ENCODE data around the gene BRD4.
"Not testable (repeated sequence)": the region's sequence is repeated elsewhere in the genome, so short reads cannot be mapped to it uniquely, and the experiment has no call there.

BRD4 gene

GRCh38 chr19:15332311-15332996 is at the start of gene BRD4:
BRD4 (minus strand) TSS chr19:15332539; CDS start chr19:15273099, 59,440 bp downstream.
- no peak for DNase-seq

DNA sequence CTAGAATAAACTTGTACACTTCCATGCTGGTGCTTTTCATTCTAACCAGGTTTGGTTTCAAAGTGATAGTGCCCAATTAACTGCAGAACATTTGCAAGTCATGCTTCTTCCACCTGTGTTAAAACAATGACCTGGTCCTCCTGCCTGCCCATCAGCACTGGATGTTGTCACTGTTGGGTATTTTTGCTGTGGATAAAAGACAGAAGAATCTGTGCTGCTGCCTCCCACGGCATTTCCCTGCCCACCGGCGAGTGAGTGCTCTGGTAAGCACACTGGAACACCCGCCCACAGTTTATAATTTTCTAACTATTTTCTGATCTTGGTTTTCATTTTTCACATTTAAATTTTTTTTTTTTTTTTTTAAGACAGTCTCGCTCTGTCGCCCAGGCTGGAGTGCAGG is 49.5 kb upstream of the BRD4 start:
- no peak for DNase-seq

DNA sequence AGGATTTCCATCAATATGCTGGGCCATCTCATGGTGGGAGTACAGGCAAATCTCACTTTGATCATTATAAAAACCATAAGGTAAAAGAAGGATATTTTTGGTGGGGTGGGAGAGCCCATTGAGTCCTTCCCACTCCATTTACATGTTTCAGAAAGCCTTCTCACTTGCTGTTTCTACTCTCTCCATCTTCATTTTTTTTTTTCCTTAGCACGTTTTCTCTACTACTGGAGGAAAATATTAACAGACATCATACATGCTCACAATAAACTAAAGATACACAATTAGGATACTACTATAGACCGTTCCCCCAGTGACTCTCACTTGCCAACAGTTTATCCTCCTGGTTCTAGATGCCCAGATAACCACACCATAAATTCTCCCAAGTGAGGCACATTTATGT is 49.1 kb upstream of the BRD4 start:
- no peak for DNase-seq

DNA sequence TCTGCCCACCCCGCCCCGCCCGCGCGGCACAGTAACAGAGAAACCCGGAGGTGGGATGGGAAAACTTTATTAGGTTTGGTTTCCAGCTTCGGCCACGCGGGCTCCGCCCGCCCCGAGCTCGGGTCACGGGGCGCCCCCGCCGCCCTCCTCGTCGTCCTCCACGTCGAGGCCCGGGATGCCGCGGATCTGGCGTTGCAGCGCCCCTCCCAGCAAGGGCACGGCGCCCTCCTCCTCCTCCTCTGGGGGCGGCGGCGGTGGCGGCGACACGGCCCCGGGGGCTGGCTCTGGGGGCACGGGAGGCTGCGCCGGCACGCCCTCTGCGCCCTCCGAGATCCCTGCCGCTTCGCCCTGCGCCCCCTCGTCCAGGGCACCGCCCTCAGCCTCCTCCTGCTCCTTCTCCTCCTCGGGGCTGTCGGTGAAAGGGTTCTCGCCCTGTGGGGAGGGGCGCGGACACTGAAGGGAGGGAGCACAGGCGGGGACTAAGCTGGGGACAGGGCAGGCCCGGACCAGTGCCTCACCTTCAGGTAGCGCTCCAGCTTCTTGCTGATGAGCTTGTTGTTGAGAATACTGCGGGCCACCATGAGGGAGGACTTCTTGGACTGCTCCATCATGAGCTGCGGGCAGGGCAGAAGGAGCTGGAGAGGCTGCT is 47.8 kb upstream of the BRD4 start:
- DNase-seq = no peak

- DNase-seq = peak; percentile 84
Observed at GRCh38 chr19:15379083-15379998, 47.0 kb upstream of the BRD4 start, which contains the start of gene AKAP8. AKAP8 (minus strand) TSS chr19:15379787; CDS start chr19:15379731, 56 bp downstream.

DNA sequence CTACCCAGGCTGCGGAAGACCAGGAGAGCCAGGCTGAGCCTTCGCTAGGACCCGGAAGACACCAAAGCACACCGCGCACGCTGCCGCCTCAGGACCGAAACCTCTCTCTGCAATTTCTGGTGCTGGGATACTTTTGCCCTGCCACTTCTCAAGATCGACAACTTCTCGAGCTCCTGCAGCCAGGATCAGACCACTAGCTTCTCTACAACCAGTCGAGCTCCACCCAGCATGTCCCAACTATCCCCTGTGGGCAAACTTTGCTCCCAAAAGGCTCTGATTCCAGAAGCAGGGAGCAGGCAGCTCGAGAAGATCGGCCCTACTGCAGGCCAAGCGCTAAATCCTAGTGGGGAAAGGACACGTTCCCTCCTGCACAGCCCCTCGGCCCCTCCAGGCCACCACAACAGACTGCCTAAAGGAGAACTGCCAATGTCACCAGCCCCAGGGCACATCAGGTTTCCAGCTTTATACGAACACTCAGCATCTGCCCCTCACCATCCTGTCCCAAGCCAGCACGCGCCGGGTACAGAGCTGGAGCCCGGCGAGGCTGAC is 46.3 kb upstream of the BRD4 start:
- DNase-seq = no peak

GRCh38 chr19:15374796-15375440 is 42.6 kb upstream of the BRD4 start:
- DNase-seq = no peak

DNA sequence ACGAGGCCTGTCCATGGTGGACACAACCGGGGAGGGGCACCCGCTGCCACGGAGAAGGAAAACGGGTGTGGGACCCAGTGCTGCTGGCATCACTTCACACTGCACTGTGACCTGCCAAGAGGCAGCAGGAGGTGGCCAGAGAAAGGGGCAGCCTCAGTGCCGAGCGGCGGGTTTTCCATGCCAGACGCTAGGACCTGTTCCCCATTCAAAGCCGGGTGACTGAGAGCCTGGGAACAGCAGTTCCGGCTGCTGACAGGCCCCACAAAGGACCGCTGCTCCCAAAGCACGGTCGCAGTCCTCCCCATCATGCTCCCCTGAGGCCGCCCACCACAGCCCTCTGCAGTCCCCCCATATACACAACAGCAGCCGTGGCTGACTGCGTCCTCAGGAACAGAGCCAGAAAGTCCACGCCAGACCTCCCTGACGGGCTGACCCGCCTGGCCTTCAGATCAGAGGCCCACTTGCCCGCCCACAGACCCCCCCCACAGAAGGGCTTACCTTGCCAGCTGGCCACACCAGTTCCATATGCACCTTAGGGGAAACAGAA is 41.8 kb upstream of the BRD4 start:
- no peak for DNase-seq

- no peak for DNase-seq
Observed at GRCh38 chr19:15373644-15374043, 41.3 kb upstream of the BRD4 start.

DNA sequence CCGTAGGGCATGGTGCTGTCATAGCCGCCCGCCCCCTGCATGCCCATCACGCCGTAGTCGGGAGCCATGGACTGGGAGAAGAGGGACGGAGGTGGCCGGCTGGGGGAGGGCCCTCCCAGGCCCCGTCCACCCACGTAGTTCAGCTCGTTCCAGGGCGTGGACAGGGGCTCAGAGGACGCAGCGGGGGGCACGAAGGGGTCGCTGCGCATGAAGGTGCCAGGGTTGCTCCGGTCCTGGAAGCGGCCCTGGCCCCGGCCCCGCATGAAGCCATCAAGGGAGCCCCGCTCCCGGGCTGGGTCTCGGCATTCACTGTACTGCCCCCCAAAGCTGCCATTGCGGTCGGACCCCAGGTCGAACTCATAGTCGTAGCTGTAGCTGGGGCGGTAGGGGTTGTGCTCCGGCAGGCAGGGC is 40.6 kb upstream of the BRD4 start:
- no peak for DNase-seq

GRCh38 chr19:15372470-15372869 is 40.1 kb upstream of the BRD4 start:
- no peak for DNase-seq

- DNase-seq = no peak
Observed at GRCh38 chr19:15371786-15372380, 39.5 kb upstream of the BRD4 start.

- DNase-seq = no peak
Observed at GRCh38 chr19:15371119-15371518, 38.8 kb upstream of the BRD4 start.

DNA sequence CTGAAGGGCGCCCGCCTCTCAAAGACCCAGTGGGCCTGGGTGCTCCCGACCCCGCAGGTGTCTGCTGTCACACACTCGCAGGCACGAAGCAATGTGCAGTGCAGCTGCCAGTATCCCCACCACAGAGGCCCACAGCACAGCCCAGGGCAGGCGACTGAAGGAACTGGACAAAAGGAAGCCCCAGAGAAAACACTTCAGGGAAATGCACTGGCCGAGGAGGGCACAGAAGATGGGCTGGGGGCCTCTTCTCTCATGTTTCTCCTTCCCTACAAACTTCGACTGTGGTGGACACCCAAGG is 37.2 kb upstream of the BRD4 start:
- DNase-seq = no peak

DNA sequence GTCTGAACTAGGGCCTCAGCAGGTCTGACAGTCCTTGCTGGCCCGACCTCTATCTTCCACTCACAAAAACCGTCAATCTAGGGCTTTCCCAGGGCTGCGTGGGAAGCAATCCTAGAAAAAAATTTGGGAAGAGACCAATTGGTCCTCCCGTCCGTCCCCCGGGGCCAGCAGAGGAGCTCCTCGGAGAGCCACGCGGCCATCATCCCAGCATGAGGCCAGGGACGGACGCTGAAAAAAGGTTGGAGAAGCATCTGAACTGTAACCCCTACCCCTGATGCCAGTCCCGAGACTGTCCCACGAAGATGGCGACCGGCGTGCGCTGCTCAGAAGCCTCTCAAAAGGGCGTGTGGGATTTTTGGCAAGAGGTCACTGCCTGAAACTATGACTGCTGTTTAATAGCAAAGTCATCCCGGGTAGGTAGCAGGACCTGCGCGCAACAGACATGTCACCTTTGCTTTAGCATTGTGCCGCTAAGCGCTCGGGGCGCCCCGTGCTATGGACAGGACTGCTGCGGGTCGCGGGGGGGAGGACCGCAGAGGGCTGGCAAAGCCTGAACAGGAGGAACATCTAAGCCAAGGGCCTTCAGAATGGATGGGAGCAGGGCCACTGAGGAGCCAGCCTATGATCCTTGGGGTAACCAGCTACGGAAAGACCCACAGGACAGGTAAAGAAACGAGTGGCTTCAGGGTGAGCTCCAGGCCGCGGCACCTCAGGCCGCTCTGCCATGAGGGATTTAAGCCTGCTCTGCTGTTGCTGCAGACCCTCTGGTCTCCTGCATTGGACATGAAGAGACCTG is 36.7 kb upstream of the BRD4 start:
- no peak for DNase-seq

DNA sequence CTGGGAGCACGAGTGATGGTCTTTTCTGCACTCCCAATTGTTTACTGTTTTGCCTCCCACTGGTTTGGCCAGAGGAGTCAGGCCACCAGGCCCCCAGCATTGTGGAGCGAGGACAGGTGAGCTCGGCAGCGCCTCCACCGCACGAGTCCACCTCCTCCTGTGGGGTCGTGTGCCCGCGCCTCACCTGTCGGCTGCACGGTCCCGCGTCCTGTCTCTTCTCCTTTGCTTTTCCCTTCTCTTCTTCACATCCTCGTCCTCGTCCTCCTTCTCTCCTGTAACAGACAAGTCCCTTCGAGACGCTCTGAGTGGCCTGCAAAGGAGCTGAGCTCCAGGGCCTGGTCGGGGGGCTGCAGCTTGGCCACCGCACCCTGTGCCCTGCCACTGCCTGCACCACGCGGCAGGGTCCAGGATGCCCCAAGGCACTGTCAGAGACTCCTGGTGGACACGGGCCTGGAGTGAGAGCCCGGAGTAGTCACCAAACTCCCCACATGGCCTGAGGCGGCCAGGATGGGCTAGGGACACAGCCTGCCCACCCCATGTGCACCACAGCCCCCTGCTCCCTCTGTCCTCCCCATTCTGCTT is 35.8 kb upstream of the BRD4 start:
- DNase-seq = no peak

DNA sequence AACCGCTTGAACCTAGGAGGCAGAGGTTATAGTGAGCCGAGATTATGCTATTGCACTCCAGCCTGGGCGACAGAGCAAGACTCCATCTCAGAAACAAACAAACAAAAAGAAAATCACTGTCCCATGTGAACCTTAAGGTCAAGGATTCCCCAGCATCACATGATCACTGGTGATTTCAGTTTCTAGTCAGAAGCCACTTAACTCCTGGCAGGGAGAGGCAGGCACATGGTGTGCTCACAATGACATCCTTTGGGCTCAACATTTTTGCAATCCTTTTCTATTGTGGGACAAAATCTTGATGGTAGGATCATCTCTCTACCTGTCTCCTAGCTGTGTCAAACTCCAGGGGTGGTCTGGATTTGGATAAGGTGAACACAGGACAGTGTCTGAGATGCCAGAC is 35.1 kb upstream of the BRD4 start:
- no peak for DNase-seq

GRCh38 chr19:15365264-15365663 is 32.9 kb upstream of the BRD4 start:
- no peak for DNase-seq

DNA sequence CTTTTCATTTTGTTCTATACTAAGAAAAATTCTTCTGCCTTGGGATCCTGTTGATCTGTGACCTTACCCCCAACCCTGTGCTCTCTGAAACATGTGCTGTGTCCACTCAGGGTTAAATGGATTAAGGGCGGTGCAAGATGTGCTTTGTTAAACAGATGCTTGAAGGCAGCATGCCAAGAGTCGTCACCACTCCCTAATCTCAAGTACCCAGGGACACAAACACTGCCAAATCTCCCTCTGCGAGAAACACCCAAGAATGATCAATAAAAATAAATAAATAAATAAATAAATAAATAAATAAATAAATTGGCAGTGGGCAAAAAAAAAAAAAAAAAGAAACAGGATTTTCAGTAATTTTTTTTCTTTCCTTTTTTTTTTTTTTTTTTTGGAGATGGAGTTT is 31.5 kb upstream of the BRD4 start:
- not testable (repeated sequence) for DNase-seq

DNA sequence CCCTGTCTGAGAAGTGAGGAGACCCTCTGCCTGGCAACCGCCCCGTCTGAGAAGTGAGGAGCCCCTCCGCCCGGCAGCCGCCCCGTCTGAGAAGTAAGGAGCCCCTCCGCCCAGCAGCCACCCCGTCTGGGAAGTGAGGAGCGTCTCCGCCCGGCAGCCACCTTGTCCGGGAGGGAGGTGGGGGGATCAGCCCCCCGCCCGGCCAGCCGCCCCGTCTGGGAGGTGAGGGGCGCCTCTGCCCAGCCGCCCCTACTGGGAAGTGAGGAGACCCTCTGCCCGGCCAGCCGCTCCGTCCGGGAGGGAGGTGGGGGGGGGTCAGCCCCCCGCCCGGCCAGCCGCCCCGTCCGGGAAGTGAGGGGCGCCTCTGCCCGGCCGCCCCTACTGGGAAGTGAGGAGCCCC is 30.7 kb upstream of the BRD4 start:
- not testable (repeated sequence) for DNase-seq

GRCh38 chr19:15360015-15360414 is 27.7 kb upstream of the BRD4 start:
- not testable (repeated sequence) for DNase-seq
